Measurements from ENCODE around the gene MIB2. TPM values are rescaled to one million over a fixed set of nuclear protein-coding genes. Genes with fewer than 3 reads are reported as not detected.

Gene MIB2
- total and polyA plus RNA-seq, 2 experiments from 2014 or later = 47.5 to 75.3 TPM

DNA sequence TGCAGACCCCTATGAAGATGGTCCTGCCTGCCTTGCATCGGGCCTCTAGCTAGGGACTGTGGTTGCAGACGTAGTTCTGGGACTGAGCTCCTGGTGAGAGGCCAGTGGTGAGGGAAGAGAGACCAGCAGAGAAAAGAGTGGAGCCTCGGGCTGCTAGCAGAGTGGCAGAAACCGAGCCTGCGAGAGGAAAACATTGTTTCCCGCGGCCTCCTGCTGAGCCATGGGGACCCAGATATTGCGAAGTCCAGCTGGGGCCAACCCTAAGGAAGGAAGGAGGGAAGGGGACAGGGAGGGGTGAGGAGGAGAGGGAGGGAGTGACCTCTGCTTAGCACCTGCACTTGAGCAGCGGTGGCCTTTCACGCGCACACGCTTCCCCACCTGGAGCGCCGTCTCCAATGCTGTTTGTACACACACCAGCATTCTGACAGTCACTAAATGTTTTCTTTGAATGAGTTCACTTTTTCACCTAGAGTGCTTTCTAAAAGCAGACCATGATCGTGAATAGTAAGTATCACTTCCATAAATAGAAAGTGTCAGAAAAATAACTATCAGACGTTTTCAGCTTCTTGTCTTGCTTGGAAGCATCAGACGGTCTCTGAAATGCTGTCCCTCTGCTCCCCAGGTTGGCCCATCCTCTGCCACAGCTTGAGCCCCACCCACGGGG is 12.9 kb upstream of the MIB2 start:
- H3K9me3 ChIP-seq (ENCODE audit: low read depth) = no peaks in the 10 kb centered on the region
- peaks cover 55% of the 10 kb centered on the region for H3K27me3 ChIP-seq
- no peak for TF ChIP-seq EZH2 (IDR thresholded peaks at IDR 0.05; ENCODE audit: borderline replicate concordance)
- TF ChIP-seq, protein P1, sequence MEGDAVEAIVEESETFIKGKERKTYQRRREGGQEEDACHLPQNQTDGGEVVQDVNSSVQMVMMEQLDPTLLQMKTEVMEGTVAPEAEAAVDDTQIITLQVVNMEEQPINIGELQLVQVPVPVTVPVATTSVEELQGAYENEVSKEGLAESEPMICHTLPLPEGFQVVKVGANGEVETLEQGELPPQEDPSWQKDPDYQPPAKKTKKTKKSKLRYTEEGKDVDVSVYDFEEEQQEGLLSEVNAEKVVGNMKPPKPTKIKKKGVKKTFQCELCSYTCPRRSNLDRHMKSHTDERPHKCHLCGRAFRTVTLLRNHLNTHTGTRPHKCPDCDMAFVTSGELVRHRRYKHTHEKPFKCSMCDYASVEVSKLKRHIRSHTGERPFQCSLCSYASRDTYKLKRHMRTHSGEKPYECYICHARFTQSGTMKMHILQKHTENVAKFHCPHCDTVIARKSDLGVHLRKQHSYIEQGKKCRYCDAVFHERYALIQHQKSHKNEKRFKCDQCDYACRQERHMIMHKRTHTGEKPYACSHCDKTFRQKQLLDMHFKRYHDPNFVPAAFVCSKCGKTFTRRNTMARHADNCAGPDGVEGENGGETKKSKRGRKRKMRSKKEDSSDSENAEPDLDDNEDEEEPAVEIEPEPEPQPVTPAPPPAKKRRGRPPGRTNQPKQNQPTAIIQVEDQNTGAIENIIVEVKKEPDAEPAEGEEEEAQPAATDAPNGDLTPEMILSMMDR (IDR thresholded peaks at IDR 0.05; ENCODE audit: poor library complexity) = no peak
- TF ChIP-seq EZH2phosphoT487 (IDR thresholded peaks at IDR 0.05; ENCODE audit: low read depth, severe bottlenecking, unreplicated experiment) = no peak
- no peak overlapping the region for H3K27ac ChIP-seq
- H3K79me2 ChIP-seq = no peaks in the 10 kb centered on the region
- no peak for DNase-seq (ENCODE audit: low spot score)
- H3K9me2 ChIP-seq (replicated peaks; ENCODE audit: insufficient read depth) = no peaks in the 10 kb centered on the region
- H3K4me3 ChIP-seq = no peak overlapping the region
- no peaks in the 10 kb centered on the region for H4K20me1 ChIP-seq (ENCODE audit: insufficient read depth, poor library complexity, severe bottlenecking)
- H3K36me3 ChIP-seq (replicated peaks; ENCODE audit: insufficient read depth, low read depth) = no peaks in the 10 kb centered on the region
- 71% methylated on average over 18 of the region's 18 CpGs for WGBS (ENCODE audit: low lambda C conversion rate, missing lambda C conversion rate)
- no peak overlapping the region for H2AFZ ChIP-seq
- no peak overlapping the region for H3K4me2 ChIP-seq
- peaks cover 3% of the 10 kb centered on the region for H3K4me1 ChIP-seq (ENCODE audit: insufficient read depth)

DNA sequence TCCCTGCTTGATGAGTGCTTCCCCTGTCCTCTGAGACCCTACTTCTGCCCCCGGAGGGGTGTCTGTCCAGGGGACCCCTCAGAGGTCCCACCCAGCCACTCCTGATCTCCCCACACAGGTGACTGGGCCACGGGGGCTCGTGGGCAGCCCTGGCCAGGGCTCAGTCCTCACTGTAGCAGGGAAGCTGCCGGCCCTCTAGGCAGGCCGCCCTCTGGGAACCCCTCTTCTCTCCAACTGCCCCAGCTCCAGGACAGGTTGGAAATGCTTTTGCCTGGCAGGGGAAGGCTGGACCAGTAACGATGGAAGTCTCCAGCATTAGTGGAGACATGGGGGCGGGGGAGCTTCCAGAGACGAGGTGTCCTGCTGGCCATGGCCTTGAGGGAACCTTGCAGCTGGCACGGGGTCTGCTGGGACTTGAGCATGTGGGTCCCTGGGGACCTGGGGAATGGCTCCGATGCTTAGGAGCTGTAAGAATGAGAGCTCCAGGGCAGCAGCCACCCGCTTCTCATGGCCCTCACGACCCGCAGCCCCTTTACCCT is 12.3 kb upstream of the MIB2 start:
- Histone ChIP-seq H4K20me1 (ENCODE audit: insufficient read depth, poor library complexity, severe bottlenecking) (no peaks in the 10 kb centered on the region), H3K4me2 (no peak overlapping the region), H3K9me3 (ENCODE audit: low read depth) (no peaks in the 10 kb centered on the region), H3K9me2 (replicated peaks; ENCODE audit: insufficient read depth) (no peaks in the 10 kb centered on the region), H3K79me2 (no peaks in the 10 kb centered on the region), H3K36me3 (replicated peaks; ENCODE audit: insufficient read depth, low read depth) (no peaks in the 10 kb centered on the region), H3K4me3 (no peak overlapping the region), H3K4me1 (ENCODE audit: insufficient read depth) (peaks cover 3% of the 10 kb centered on the region), H3K27me3 (peaks cover 49% of the 10 kb centered on the region), H2AFZ (no peak overlapping the region), H3K27ac (no peak overlapping the region)
- 72% methylated on average over 12 of the region's 13 CpGs for WGBS (ENCODE audit: low lambda C conversion rate, missing lambda C conversion rate)
- DNase-seq (ENCODE audit: low spot score) = no peak
- no peak for TF ChIP-seq EZH2 (IDR thresholded peaks at IDR 0.05; ENCODE audit: borderline replicate concordance)
- TF ChIP-seq, protein P1 (IDR thresholded peaks at IDR 0.05; ENCODE audit: poor library complexity) = no peak
- TF ChIP-seq EZH2phosphoT487 (IDR thresholded peaks at IDR 0.05; ENCODE audit: low read depth, severe bottlenecking, unreplicated experiment) = no peak

DNA sequence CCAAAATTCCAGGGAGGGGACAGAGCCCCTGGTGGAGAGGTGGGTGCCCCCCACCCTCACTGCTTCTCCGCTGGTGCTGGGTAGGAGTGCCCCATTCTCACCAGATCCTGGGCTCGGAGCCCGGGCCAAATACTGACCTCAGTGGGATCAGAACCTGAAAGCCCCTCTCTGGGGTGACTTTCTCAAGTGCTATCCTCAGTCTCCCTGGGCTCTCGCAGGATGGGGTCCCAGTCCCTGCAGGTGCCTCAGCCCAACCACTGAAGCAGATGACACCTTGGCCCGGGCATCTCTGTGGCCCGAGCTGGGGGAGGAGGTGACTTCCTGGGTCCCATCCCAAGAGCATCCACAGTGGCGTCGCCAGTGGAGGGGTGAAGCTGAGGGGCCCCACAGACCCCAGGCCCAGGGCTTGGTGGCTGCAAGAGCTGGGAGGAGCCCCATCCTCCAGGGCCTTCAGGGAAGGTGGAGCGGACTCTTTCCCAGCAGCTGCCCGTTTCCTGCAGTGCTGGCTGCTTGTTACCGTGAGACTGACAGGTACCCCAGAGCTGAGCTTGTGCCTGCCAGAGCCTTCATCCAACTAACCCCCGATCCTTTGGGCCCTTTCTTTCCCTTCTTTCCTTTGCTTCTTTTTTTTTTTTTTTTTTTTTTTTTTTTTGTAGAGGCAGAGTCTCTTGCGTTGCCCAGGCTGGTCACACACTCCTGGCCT is 11.5 kb upstream of the MIB2 start:
- H2AFZ ChIP-seq = no peak overlapping the region
- no peak overlapping the region for H3K27ac ChIP-seq
- H4K20me1 ChIP-seq (ENCODE audit: insufficient read depth, poor library complexity, severe bottlenecking) = no peaks in the 10 kb centered on the region
- peaks cover 3% of the 10 kb centered on the region for H3K4me1 ChIP-seq (ENCODE audit: insufficient read depth)
- no peak overlapping the region for H3K4me3 ChIP-seq
- H3K9me3 ChIP-seq (ENCODE audit: low read depth) = no peaks in the 10 kb centered on the region
- H3K9me2 ChIP-seq (replicated peaks; ENCODE audit: insufficient read depth) = no peaks in the 10 kb centered on the region
- no peak overlapping the region for H3K4me2 ChIP-seq
- no peaks in the 10 kb centered on the region for H3K79me2 ChIP-seq
- H3K27me3 ChIP-seq = peaks cover 41% of the 10 kb centered on the region
- H3K36me3 ChIP-seq (replicated peaks; ENCODE audit: insufficient read depth, low read depth) = no peaks in the 10 kb centered on the region
- TF ChIP-seq EZH2 (IDR thresholded peaks at IDR 0.05; ENCODE audit: borderline replicate concordance) (no peak), EZH2phosphoT487 (IDR thresholded peaks at IDR 0.05; ENCODE audit: low read depth, severe bottlenecking, unreplicated experiment) (no peak)
- TF ChIP-seq, protein P1 (IDR thresholded peaks at IDR 0.05; ENCODE audit: poor library complexity) = no peak
- DNase-seq (ENCODE audit: low spot score) = no peak
- WGBS (ENCODE audit: low lambda C conversion rate, missing lambda C conversion rate) = 84% methylated on average over 11 of the region's 13 CpGs

Measured in hepatocyte (in vitro differentiated cells).